Stimulated activated CD8-positive, alpha-beta memory T cell treated with anti-CD3 and anti-CD28 coated beads, Interleukin-7, amount 100 ng/mL, for 1 hour (primary cell): Measurements from ENCODE around the gene ALOX15.
"Not testable (repeated sequence)": the region's sequence is repeated elsewhere in the genome, so short reads cannot be mapped to it uniquely, and the experiment has no call there.

Source experiments
- DNase-seq, 2 donors: peaks; one replicate each; pipeline ENCODE4 v3.0.0-alpha.2; 2020; ENCODE audit warnings: low read depth in 2 of 2

The ALOX15 gene

GRCh38 chr17:4641297-4642195 lies at the start of gene ALOX15:
Gene ALOX15 (minus strand): TSS chr17:4641678. CDS start chr17:4641651, 27 bp downstream.
- no peak for DNase-seq

- DNase-seq, result no peak
Measured at GRCh38 chr17:4690745-4691144, 49.3 kb upstream of the ALOX15 start.

- DNase-seq, result not testable (repeated sequence)
Measured at GRCh38 chr17:4689872-4690271, 48.4 kb upstream of the ALOX15 start.

- not testable (repeated sequence) for DNase-seq
Measured at GRCh38 chr17:4683739-4684138, 42.3 kb upstream of the ALOX15 start.

GRCh38 chr17:4679658-4680057 lies 38.2 kb upstream of the ALOX15 start:
- DNase-seq, result no peak

GRCh38 chr17:4678448-4679026 lies 37.1 kb upstream of the ALOX15 start:
- no peak for DNase-seq

GRCh38 chr17:4676791-4677190 lies 35.3 kb upstream of the ALOX15 start:
- DNase-seq, result no peak

GRCh38 chr17:4675791-4676190 lies 34.3 kb upstream of the ALOX15 start:
- DNase-seq, result no peak

- no peak for DNase-seq
Measured at GRCh38 chr17:4674685-4674998, 33.2 kb upstream of the ALOX15 start.

- no peak for DNase-seq
Measured at GRCh38 chr17:4673986-4674684, 32.7 kb upstream of the ALOX15 start.

GRCh38 chr17:4673169-4673568 lies 31.7 kb upstream of the ALOX15 start:
- DNase-seq, result no peak

- DNase-seq, result no peak
Measured at GRCh38 chr17:4672751-4673150, 31.3 kb upstream of the ALOX15 start.

GRCh38 chr17:4672055-4672630 lies 30.7 kb upstream of the ALOX15 start:
- DNase-seq, result no peak

- no peak for DNase-seq
Measured at GRCh38 chr17:4667166-4667565, 25.7 kb upstream of the ALOX15 start.

- DNase-seq, result no peak
Measured at GRCh38 chr17:4666296-4666695, 24.8 kb upstream of the ALOX15 start.

GRCh38 chr17:4665027-4665426 lies 23.5 kb upstream of the ALOX15 start:
- DNase-seq, result no peak

GRCh38 chr17:4664230-4664629 lies 22.8 kb upstream of the ALOX15 start:
- DNase-seq, result no peak

GRCh38 chr17:4663711-4664110 lies 22.2 kb upstream of the ALOX15 start:
- no peak for DNase-seq

GRCh38 chr17:4658478-4659305 lies 17.2 kb upstream of the ALOX15 start:
- no peak for DNase-seq

- DNase-seq, result no peak
Measured at GRCh38 chr17:4657678-4658077, 16.2 kb upstream of the ALOX15 start.

- not testable (repeated sequence) for DNase-seq
Measured at GRCh38 chr17:4655933-4656332, 14.5 kb upstream of the ALOX15 start.

GRCh38 chr17:4652997-4653396 lies 11.5 kb upstream of the ALOX15 start:
- no peak for DNase-seq
